Endodermal cell (in vitro differentiated cells): ENCODE data around the gene PPP2R5B. TPM values are rescaled to one million over a fixed set of nuclear protein-coding genes. Genes with fewer than 3 reads are reported as not detected.

Experiments used
- DNase-seq: peaks from one replicate; pipeline ENCODE4 v3.0.0-alpha.2; 2017
- H3K27ac ChIP-seq: 2 replicates; pipeline ENCODE4 v1.5.1; 2013; ENCODE audit warnings: mild to moderate bottlenecking, low read depth, low read length, moderate library complexity
- H3K27me3 ChIP-seq: 2 replicates; pipeline ENCODE4 v1.6.1; 2013; ENCODE audit warnings: mild to moderate bottlenecking, low read length, moderate library complexity; ENCODE audit not compliant: insufficient read depth, control insufficient read depth, poor library complexity, severe bottlenecking
- H3K36me3 ChIP-seq: 2 replicates; pipeline ENCODE4 v1.7.0; 2013; ENCODE audit warnings: mild to moderate bottlenecking, low read length, moderate library complexity; ENCODE audit not compliant: control insufficient read depth, insufficient read depth
- H3K4me1 ChIP-seq: one replicate; pipeline ENCODE4 v1.7.0; 2013; ENCODE audit warnings: low read length; ENCODE audit not compliant: control insufficient read depth, insufficient read depth
- H3K4me3 ChIP-seq: 2 replicates; pipeline ENCODE4 v1.5.1; 2013; ENCODE audit warnings: mild to moderate bottlenecking, low read length, moderate library complexity
- H3K9ac ChIP-seq: 2 replicates; pipeline ENCODE4 v1.6.1; 2013; ENCODE audit warnings: mild to moderate bottlenecking, low read length, moderate library complexity; ENCODE audit not compliant: poor library complexity, severe bottlenecking; ENCODE audit errors: extremely low read depth
- H3K9me3 ChIP-seq: 2 replicates; pipeline ENCODE4 v1.6.1; 2013; ENCODE audit warnings: mild to moderate bottlenecking, low read length, moderate library complexity; ENCODE audit not compliant: control insufficient read depth
- H3K27ac Mint-ChIP-seq: 2 replicates; pipeline ENCODE4 v1.8.0; 2020; ENCODE audit warnings: mixed read lengths
- H3K27me3 Mint-ChIP-seq: 2 replicates; pipeline ENCODE4 v1.8.0; 2021; ENCODE audit warnings: mild to moderate bottlenecking, mixed read lengths; ENCODE audit not compliant: insufficient read depth
- H3K36me3 Mint-ChIP-seq: 2 replicates; pipeline ENCODE4 v1.8.0; 2020; ENCODE audit warnings: low read depth, mixed read lengths
- H3K4me1 Mint-ChIP-seq: 2 replicates; pipeline ENCODE4 v1.8.0; 2020; ENCODE audit warnings: mixed read lengths
- H3K4me3 Mint-ChIP-seq: 2 replicates; pipeline ENCODE4 v1.8.0; 2020; ENCODE audit warnings: mild to moderate bottlenecking, moderate library complexity, mixed read lengths
- H3K9me3 Mint-ChIP-seq: 2 replicates; pipeline ENCODE4 v1.8.0; 2020; ENCODE audit warnings: mild to moderate bottlenecking, mixed read lengths
- CTCF ChIP-seq: fragments of 200-600 bp; sonication (generic); conservative IDR thresholded peaks from 2 replicates; pipeline ENCODE4 v1.5.0; 2021; ENCODE audit warnings: antibody characterized with exemption, mild to moderate bottlenecking
- WGBS, 2 experiments: methylation state at CpG; one replicate each; pipeline versions ENCODE4 v1.1.5 to v1.1.7; 2013; ENCODE audit warnings: missing lambda C conversion rate in 2 of 2, mixed read lengths in 1 of 2; ENCODE audit not compliant: insufficient coverage in 1 of 2, insufficient read length in 1 of 2; 5-methylcytosine and 5-hydroxymethylcytosine counted together
- total RNA-seq, 2 donors: library from RNA; stranded (reverse); fragmentation: NEBNext Ultra II Directional in 1 of 2; extraction: Animal tissue kit (Norgen Biotek cat#: 25700) in 1 of 2; gene quantifications; 2 replicates in 1 of 2; 3 replicates in 1 of 2; pipeline ENCODE4 v1.2.1, GENCODE V29; 2021

The PPP2R5B gene
- total RNA-seq, 2 donors from 2014 or later = 2.8 to 3.3 TPM

- H3K36me3 ChIP-seq = no peaks in the 10 kb centered on the region
- H3K9me3 ChIP-seq = no peaks in the 10 kb centered on the region
- Mint-ChIP-seq H3K27me3 (peaks cover 60% of the 10 kb centered on the region), H3K27ac (no peak overlapping the region), H3K4me3 (no peak overlapping the region), H3K9me3 (no peaks in the 10 kb centered on the region), H3K4me1 (peaks cover 15% of the 10 kb centered on the region), H3K36me3 (no peaks in the 10 kb centered on the region)
- 52 to 100% methylated on average over 2 to 3 of the region's 3 CpGs for WGBS, 2 experiments
- no peak overlapping the region for H3K9ac ChIP-seq
- no peak for DNase-seq
- no peak overlapping the region for H3K4me3 ChIP-seq
- H3K4me1 ChIP-seq = peaks cover 3% of the 10 kb centered on the region
- H3K27ac ChIP-seq = no peak overlapping the region
- TF ChIP-seq CTCF = no peak
- peaks cover 70% of the 10 kb centered on the region for H3K27me3 ChIP-seq
Observed at GRCh38 chr11:64921384-64921783, 3.1 kb upstream of the PPP2R5B start.

GRCh38 chr11:64923151-64923661 lies 1.3 kb upstream of the PPP2R5B start:
- H3K4me3 ChIP-seq = no peak overlapping the region
- Mint-ChIP-seq H3K36me3 (no peaks in the 10 kb centered on the region), H3K4me1 (peaks cover 5% of the 10 kb centered on the region), H3K4me3 (no peak overlapping the region), H3K9me3 (no peaks in the 10 kb centered on the region), H3K27me3 (peaks cover 61% of the 10 kb centered on the region), H3K27ac (no peak overlapping the region)
- H3K27me3 ChIP-seq = peaks cover 69% of the 10 kb centered on the region
- H3K9ac ChIP-seq = no peak overlapping the region
- H3K36me3 ChIP-seq = no peaks in the 10 kb centered on the region
- 93 to 96% methylated on average over 5 to 11 of the region's 11 CpGs for WGBS, 2 experiments
- no peak for DNase-seq
- no peaks in the 10 kb centered on the region for H3K4me1 ChIP-seq
- no peak overlapping the region for H3K27ac ChIP-seq
- no peaks in the 10 kb centered on the region for H3K9me3 ChIP-seq
- no peak for TF ChIP-seq CTCF

GRCh38 chr11:64924910-64925284 lies 408 bp downstream of the PPP2R5B start:
- Mint-ChIP-seq H3K27me3 (peaks cover 46% of the 10 kb centered on the region), H3K36me3 (no peaks in the 10 kb centered on the region), H3K4me1 (peaks cover 5% of the 10 kb centered on the region), H3K27ac (no peak overlapping the region), H3K4me3 (peak overlapping the region; percentile 70), H3K9me3 (no peaks in the 10 kb centered on the region)
- Histone ChIP-seq H3K4me1 (no peaks in the 10 kb centered on the region), H3K27ac (no peak overlapping the region), H3K27me3 (peaks cover 52% of the 10 kb centered on the region), H3K9me3 (no peaks in the 10 kb centered on the region), H3K36me3 (no peaks in the 10 kb centered on the region), H3K4me3 (peak overlapping the region; percentile 80), H3K9ac (no peak overlapping the region)
- TF ChIP-seq CTCF = peak; percentile 23
- peak; percentile 61 for DNase-seq
- 0 to 7% methylated on average over 10 to 24 of the region's 24 CpGs for WGBS, 2 experiments
